Adrenal gland (tissue), 5 donors: ENCODE data around the gene ELF2.
"Not testable (repeated sequence)": the region's sequence is repeated elsewhere in the genome, so short reads cannot be mapped to it uniquely, and the experiment has no call there.

Experiments used
- CTCF ChIP-seq, 6 experiments: fragments of 450-650 bp in 4 of 6; fragments of 200-600 bp in 2 of 6; sonication (generic) in 1 of 6; IDR thresholded peaks; 1 replicate in 5 of 6; 2 replicates in 1 of 6; pipeline versions ENCODE4 v1.5.1 to v1.8.0; 2016 to 2021; ENCODE audit warnings: antibody characterized with exemption in 6 of 6, mild to moderate bottlenecking in 2 of 6, moderate library complexity in 1 of 6
- POLR2A ChIP-seq, 2 donors: fragments of 450-650 bp; IDR thresholded peaks; one replicate each; pipeline ENCODE4 v1.6.1; 2017; ENCODE audit warnings: antibody characterized with exemption in 2 of 2, mild to moderate bottlenecking in 2 of 2, moderate library complexity in 1 of 2
- donor health status: DM: no; HTN: no; CAD: no.

GRCh38 chr4:139197214-139197613, 20.2 kb upstream of the ELF2 start:
- TF ChIP-seq CTCF, POLR2A (IDR thresholded peaks at IDR 0.05): not testable (repeated sequence)
